HepG2 (cell line): ENCODE measurements around the gene SLC2A11.

Experiments used
- CERS6 ChIP-seq: sonication (generic); formaldehyde crosslinking; IDR thresholded peaks from 2 replicates; pipeline ENCODE4 v1.5.0; 2020; ENCODE audit warnings: missing genetic modification reagents
- CTCF ChIP-seq: sonication (generic); formaldehyde crosslinking; IDR thresholded peaks from 2 replicates; pipeline ENCODE4 v1.5.0; 2020; ENCODE audit warnings: mild to moderate bottlenecking, missing genetic modification reagents, moderate library complexity
- EZH2 ChIP-seq: conservative IDR thresholded peaks from 2 replicates; pipeline ENCODE4 v1.6.1; 2012; ENCODE audit warnings: mild to moderate bottlenecking, low read depth, low read length, moderate library complexity
- GTF2F1 ChIP-seq: fragments of 150-350 bp; IDR thresholded peaks from 2 replicates; pipeline ENCODE4 v1.6.1; 2014; ENCODE audit warnings: low read length
- NFYB ChIP-seq: sonication (generic); formaldehyde crosslinking; IDR thresholded peaks from 2 replicates; pipeline ENCODE4 v1.4.0; 2020; ENCODE audit warnings: missing genetic modification reagents
- RAD21 ChIP-seq: fragments of 450-650 bp; formaldehyde crosslinking; IDR thresholded peaks from 2 replicates; pipeline ENCODE4 v1.5.0; 2020; ENCODE audit warnings: mild to moderate bottlenecking
- RFX5 ChIP-seq: IDR thresholded peaks from 2 replicates; pipeline ENCODE4 v1.6.1; 2011; ENCODE audit warnings: low read depth, low read length, improper control_type of control experiment
- TFDP2 ChIP-seq: sonication (generic); formaldehyde crosslinking; IDR thresholded peaks from 2 replicates; pipeline ENCODE4 v1.4.0; 2020; ENCODE audit warnings: missing genetic modification reagents
- ZFP37 ChIP-seq: sonication (generic); formaldehyde crosslinking; IDR thresholded peaks from 2 replicates; pipeline ENCODE4 v1.4.0; 2020; ENCODE audit warnings: missing genetic modification reagents, borderline replicate concordance
- ZNF138 ChIP-seq: sonication (generic); formaldehyde crosslinking; IDR thresholded peaks from 2 replicates; pipeline ENCODE4 v1.5.0; 2020; ENCODE audit warnings: mild to moderate bottlenecking, low read depth, missing genetic modification reagents
- ZNF740 ChIP-seq: sonication (generic); formaldehyde crosslinking; IDR thresholded peaks from 2 replicates; pipeline ENCODE4 v1.4.0; 2020; ENCODE audit warnings: missing genetic modification reagents
- ZSCAN30 ChIP-seq: sonication (generic); formaldehyde crosslinking; IDR thresholded peaks from 2 replicates; pipeline ENCODE4 v1.5.0; 2020; ENCODE audit warnings: mild to moderate bottlenecking, missing genetic modification reagents

- TF ChIP-seq ZSCAN30 (CRISPR knock-in tag) = no peak
- no peak for TF ChIP-seq ZFP37 (CRISPR knock-in tag)
- TF ChIP-seq CTCF (CRISPR knock-in tag) = no peak
- no peak for TF ChIP-seq NFYB
- no peak for TF ChIP-seq ZNF138 (CRISPR knock-in tag)
- TF ChIP-seq RAD21 = no peak
- no peak for TF ChIP-seq EZH2
- TF ChIP-seq RFX5 = no peak
- TF ChIP-seq ZNF740 (CRISPR knock-in tag) = no peak
- TF ChIP-seq GTF2F1 = no peak
- no peak for TF ChIP-seq TFDP2 (CRISPR knock-in tag)
- TF ChIP-seq CERS6 (CRISPR knock-in tag) = no peak
Observed at GRCh38 chr22:23892706-23893105, 35.0 kb downstream of the SLC2A11 start.
